Measurements from ENCODE around the gene ATRAID.

GRCh38 chr2:27263287-27264252 lies 51.7 kb downstream of the ATRAID start:
- no peak for TF ChIP-seq POLR2A (IDR thresholded peaks at IDR 0.05)
- TF ChIP-seq, protein P1, sequence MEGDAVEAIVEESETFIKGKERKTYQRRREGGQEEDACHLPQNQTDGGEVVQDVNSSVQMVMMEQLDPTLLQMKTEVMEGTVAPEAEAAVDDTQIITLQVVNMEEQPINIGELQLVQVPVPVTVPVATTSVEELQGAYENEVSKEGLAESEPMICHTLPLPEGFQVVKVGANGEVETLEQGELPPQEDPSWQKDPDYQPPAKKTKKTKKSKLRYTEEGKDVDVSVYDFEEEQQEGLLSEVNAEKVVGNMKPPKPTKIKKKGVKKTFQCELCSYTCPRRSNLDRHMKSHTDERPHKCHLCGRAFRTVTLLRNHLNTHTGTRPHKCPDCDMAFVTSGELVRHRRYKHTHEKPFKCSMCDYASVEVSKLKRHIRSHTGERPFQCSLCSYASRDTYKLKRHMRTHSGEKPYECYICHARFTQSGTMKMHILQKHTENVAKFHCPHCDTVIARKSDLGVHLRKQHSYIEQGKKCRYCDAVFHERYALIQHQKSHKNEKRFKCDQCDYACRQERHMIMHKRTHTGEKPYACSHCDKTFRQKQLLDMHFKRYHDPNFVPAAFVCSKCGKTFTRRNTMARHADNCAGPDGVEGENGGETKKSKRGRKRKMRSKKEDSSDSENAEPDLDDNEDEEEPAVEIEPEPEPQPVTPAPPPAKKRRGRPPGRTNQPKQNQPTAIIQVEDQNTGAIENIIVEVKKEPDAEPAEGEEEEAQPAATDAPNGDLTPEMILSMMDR (IDR thresholded peaks at IDR 0.05): no peak
